ENCODE data around the gene TRIM62. TPM values are rescaled to one million over a fixed set of nuclear protein-coding genes. Genes with fewer than 3 reads are reported as not detected.

TRIM62 gene
- total RNA-seq, 4 donors from 2014 or later = 6.0 to 9.9 (median 6.9) TPM

GRCh38 chr1:33186936-33187335 is 5.1 kb upstream of the TRIM62 start:
- intact Hi-C loops (cut with DNase I) = no loop called here
- peaks cover 9 to 19% of the 10 kb centered on the region in 2 donors for H3K4me1 ChIP-seq
- H3K27ac ChIP-seq = no peak overlapping the region
- H3K27me3 ChIP-seq = no peaks in the 10 kb centered on the region
- no peak overlapping the region for H3K4me3 ChIP-seq (replicated peaks in 1 of 3)
- 95 to 96% methylated on average over 1 of the region's 1 CpG for WGBS, 2 donors
- H3K9me3 ChIP-seq = no peaks in the 10 kb centered on the region
- no peak for DNase-seq
- no peaks in the 10 kb centered on the region for H3K36me3 ChIP-seq
- TF ChIP-seq POLR2A (IDR thresholded peaks at IDR 0.05) = no peak
- TF ChIP-seq, protein P1, sequence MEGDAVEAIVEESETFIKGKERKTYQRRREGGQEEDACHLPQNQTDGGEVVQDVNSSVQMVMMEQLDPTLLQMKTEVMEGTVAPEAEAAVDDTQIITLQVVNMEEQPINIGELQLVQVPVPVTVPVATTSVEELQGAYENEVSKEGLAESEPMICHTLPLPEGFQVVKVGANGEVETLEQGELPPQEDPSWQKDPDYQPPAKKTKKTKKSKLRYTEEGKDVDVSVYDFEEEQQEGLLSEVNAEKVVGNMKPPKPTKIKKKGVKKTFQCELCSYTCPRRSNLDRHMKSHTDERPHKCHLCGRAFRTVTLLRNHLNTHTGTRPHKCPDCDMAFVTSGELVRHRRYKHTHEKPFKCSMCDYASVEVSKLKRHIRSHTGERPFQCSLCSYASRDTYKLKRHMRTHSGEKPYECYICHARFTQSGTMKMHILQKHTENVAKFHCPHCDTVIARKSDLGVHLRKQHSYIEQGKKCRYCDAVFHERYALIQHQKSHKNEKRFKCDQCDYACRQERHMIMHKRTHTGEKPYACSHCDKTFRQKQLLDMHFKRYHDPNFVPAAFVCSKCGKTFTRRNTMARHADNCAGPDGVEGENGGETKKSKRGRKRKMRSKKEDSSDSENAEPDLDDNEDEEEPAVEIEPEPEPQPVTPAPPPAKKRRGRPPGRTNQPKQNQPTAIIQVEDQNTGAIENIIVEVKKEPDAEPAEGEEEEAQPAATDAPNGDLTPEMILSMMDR (IDR thresholded peaks at IDR 0.05) = no peak

DNA sequence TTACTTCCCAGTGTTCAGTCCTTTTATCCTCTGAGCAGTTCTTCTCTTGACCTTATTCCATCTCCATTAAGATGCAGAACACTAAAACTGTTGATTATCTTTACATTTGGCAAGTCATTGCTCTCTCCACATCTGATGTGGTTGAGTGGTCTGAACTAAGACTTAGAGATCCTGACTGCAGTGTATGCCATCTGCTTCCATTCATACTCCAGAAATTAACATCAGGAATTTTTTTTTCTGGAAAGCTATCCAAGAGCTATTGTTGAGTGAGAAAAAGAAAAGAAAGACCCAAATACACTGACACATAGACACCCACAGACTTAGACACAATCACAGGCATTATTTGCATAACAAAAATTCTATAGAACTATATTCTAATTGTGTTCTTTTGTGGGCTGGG is 3.7 kb upstream of the TRIM62 start:
- no peaks in the 10 kb centered on the region for H3K27me3 ChIP-seq
- no peaks in the 10 kb centered on the region for H3K36me3 ChIP-seq
- TF ChIP-seq, protein P1 (IDR thresholded peaks at IDR 0.05) = no peak
- no peak for TF ChIP-seq POLR2A (IDR thresholded peaks at IDR 0.05)
- H3K27ac ChIP-seq = no peak overlapping the region
- intact Hi-C loops (cut with DNase I) = no loop called here
- H3K4me3 ChIP-seq (replicated peaks in 1 of 3) = no peak overlapping the region
- no peak for DNase-seq
- no peaks in the 10 kb centered on the region for H3K9me3 ChIP-seq
- peaks cover 15 to 25% of the 10 kb centered on the region in 2 donors for H3K4me1 ChIP-seq

DNA sequence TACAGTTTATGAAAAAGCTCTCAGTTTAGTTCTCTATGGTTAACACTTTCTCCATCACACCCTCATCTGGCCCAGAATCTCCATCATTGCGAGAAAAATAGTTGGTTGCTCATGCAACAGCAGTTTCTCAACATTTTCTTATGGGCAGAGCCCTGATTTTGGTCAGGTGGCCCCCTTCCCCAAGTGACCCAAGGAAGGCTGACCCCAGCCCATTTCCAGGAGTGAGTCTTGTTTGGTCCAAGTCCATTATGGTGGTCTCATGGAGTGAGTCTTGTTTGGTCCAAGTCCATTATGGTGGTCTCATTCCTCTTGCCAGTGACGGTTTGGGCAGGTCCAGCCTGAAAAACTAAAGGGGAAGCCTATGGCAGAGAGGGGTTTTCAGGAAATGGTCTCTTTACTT is 1.5 kb upstream of the TRIM62 start:
- intact Hi-C loops (cut with DNase I) = no loop called here
- Histone ChIP-seq H3K4me1 (peaks cover 13 to 19% of the 10 kb centered on the region in 2 donors), H3K36me3 (no peaks in the 10 kb centered on the region), H3K4me3 (replicated peaks in 1 of 3) (no peak overlapping the region), H3K27ac (no peak overlapping the region), H3K27me3 (no peaks in the 10 kb centered on the region), H3K9me3 (no peaks in the 10 kb centered on the region)
- WGBS, 2 donors = 89 to 91% methylated on average over 2 of the region's 2 CpGs
- no peak for DNase-seq
- TF ChIP-seq, protein P1 (IDR thresholded peaks at IDR 0.05) = no peak

DNA sequence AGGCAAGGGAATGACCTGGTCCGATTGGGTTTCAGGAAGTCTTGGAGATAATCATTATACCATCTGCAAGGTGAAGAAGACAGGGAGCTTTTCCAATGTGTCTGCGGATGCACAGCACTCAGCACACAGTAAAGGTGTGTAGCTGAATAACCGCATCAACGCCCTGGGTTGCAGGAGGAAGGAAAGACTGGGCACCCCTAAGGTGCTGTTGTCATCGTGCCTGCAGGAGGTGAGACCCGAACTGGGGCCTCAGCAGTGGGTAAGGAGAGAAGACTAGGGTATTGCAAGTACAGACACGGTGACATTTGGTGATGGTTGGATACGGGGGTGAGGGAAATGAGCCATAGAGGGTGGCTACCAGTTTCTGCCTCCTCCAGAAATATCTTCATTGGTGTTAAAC is 1.1 kb upstream of the TRIM62 start:
- WGBS, 2 donors = 63 to 64% methylated on average over 8 of the region's 8 CpGs
- Histone ChIP-seq H3K36me3 (no peaks in the 10 kb centered on the region), H3K4me3 (replicated peaks in 1 of 3) (no peak overlapping the region), H3K27ac (no peak overlapping the region), H3K27me3 (no peaks in the 10 kb centered on the region), H3K4me1 (peaks cover 13 to 18% of the 10 kb centered on the region in 2 donors), H3K9me3 (no peaks in the 10 kb centered on the region)
- no peak for TF ChIP-seq POLR2A (IDR thresholded peaks at IDR 0.05)
- TF ChIP-seq, protein P1 (IDR thresholded peaks at IDR 0.05) = no peak
- no peak for DNase-seq
- intact Hi-C loops (cut with DNase I) = no loop called here

- TF ChIP-seq, protein P1 (IDR thresholded peaks at IDR 0.05) = no peak
- no peak for TF ChIP-seq POLR2A (IDR thresholded peaks at IDR 0.05)
- 22 to 24% methylated on average over 5 of the region's 5 CpGs for WGBS, 2 donors
- Histone ChIP-seq H3K27me3 (no peaks in the 10 kb centered on the region), H3K4me3 (replicated peaks in 1 of 3) (no peak overlapping the region), H3K27ac (peak overlapping the region in 1 of 3 donors; percentile 17), H3K9me3 (no peaks in the 10 kb centered on the region), H3K4me1 (peaks cover 13 to 18% of the 10 kb centered on the region in 2 donors), H3K36me3 (no peaks in the 10 kb centered on the region)
- intact Hi-C loops (cut with DNase I) = no loop called here
- peak; percentile 17 to 22 for DNase-seq
These were observed 578 bp upstream of the TRIM62 start for GRCh38 chr1:33182401-33182841.
